Activated T-cell treated with anti-CD3 and anti-CD28 coated beads, Interleukin-2, amount 50 U/mL, for 24 hours (primary cell): ENCODE measurements around the gene NSMF.

Source experiments
- DNase-seq: peaks from one replicate; pipeline ENCODE4 v3.0.0-alpha.2; 2020
- H3K27ac Mint-ChIP-seq: 2 replicates; pipeline ENCODE4 v1.8.0; 2020; ENCODE audit warnings: mild to moderate bottlenecking, mixed read lengths
- H3K27me3 Mint-ChIP-seq: 2 replicates; pipeline ENCODE4 v1.8.0; 2020; ENCODE audit warnings: mixed read lengths
- H3K36me3 Mint-ChIP-seq: 2 replicates; pipeline ENCODE4 v1.8.0; 2020; ENCODE audit warnings: low read depth, mixed read lengths
- H3K4me1 Mint-ChIP-seq: 2 replicates; pipeline ENCODE4 v1.8.0; 2020; ENCODE audit warnings: low read depth, mixed read lengths
- H3K4me3 Mint-ChIP-seq: 2 replicates; pipeline ENCODE4 v1.8.0; 2020; ENCODE audit warnings: mild to moderate bottlenecking, moderate library complexity, mixed read lengths
- H3K9me3 Mint-ChIP-seq: 2 replicates; pipeline ENCODE4 v1.8.0; 2020; ENCODE audit warnings: mixed read lengths

Gene NSMF

GRCh38 chr9:137429974-137430722, 29.0 kb downstream of the NSMF start:
- no peak overlapping the region for H3K27ac Mint-ChIP-seq
- H3K4me3 Mint-ChIP-seq: no peak overlapping the region
- DNase-seq: no peak
- no peaks in the 10 kb centered on the region for H3K4me1 Mint-ChIP-seq
- H3K9me3 Mint-ChIP-seq: no peaks in the 10 kb centered on the region
- H3K27me3 Mint-ChIP-seq: no peaks in the 10 kb centered on the region
- no peaks in the 10 kb centered on the region for H3K36me3 Mint-ChIP-seq

- Mint-ChIP-seq H3K27me3 (no peaks in the 10 kb centered on the region), H3K27ac (no peak overlapping the region), H3K36me3 (no peaks in the 10 kb centered on the region)
Observed at GRCh38 chr9:137429546-137429890, 29.6 kb downstream of the NSMF start.

GRCh38 chr9:137428841-137429545, 30.1 kb downstream of the NSMF start:
- DNase-seq: no peak
- H3K4me3 Mint-ChIP-seq: no peak overlapping the region
- no peak overlapping the region for H3K27ac Mint-ChIP-seq
- H3K9me3 Mint-ChIP-seq: no peaks in the 10 kb centered on the region
- no peaks in the 10 kb centered on the region for H3K27me3 Mint-ChIP-seq
- H3K36me3 Mint-ChIP-seq: no peaks in the 10 kb centered on the region
- H3K4me1 Mint-ChIP-seq: no peaks in the 10 kb centered on the region

More at GRCh38 chr9:137429546-137429890, 29.6 kb downstream of the NSMF start:
- Mint-ChIP-seq H3K4me1 (no peaks in the 10 kb centered on the region), H3K4me3 (no peak overlapping the region), H3K9me3 (no peaks in the 10 kb centered on the region)
- DNase-seq: no peak

DNA sequence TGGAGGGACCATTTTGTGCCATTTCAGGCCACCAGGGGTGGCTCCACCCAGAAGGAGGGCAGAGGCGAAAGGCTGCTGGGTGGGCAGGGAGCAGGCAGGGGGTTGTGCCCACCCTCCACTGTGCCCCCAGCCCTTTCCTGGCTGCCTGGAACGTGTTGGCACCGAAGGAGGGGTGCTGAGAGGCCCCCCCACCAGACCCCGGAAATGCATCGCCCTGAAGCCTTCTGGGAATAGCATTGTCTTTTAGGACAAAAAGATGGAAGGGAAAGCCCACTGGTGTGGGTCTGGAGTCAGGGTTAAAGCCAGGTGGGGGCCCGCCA, 30.9 kb downstream of the NSMF start:
- no peak for DNase-seq
- H3K27me3 Mint-ChIP-seq: no peaks in the 10 kb centered on the region
- H3K4me1 Mint-ChIP-seq: no peaks in the 10 kb centered on the region
- H3K4me3 Mint-ChIP-seq: no peak overlapping the region
- no peak overlapping the region for H3K27ac Mint-ChIP-seq
- no peaks in the 10 kb centered on the region for H3K36me3 Mint-ChIP-seq
- H3K9me3 Mint-ChIP-seq: no peaks in the 10 kb centered on the region

GRCh38 chr9:137427454-137428310, 31.5 kb downstream of the NSMF start:
- no peak for DNase-seq
- Mint-ChIP-seq H3K36me3 (no peaks in the 10 kb centered on the region), H3K4me1 (no peaks in the 10 kb centered on the region), H3K9me3 (no peaks in the 10 kb centered on the region), H3K4me3 (no peak overlapping the region), H3K27me3 (no peaks in the 10 kb centered on the region), H3K27ac (no peak overlapping the region)

- Mint-ChIP-seq H3K4me3 (no peak overlapping the region), H3K27me3 (no peaks in the 10 kb centered on the region), H3K9me3 (no peaks in the 10 kb centered on the region), H3K27ac (no peak overlapping the region), H3K4me1 (peaks cover 11% of the 10 kb centered on the region), H3K36me3 (peaks cover 7% of the 10 kb centered on the region)
- DNase-seq: no peak
Observed at GRCh38 chr9:137426018-137426681, 33.0 kb downstream of the NSMF start.

DNA sequence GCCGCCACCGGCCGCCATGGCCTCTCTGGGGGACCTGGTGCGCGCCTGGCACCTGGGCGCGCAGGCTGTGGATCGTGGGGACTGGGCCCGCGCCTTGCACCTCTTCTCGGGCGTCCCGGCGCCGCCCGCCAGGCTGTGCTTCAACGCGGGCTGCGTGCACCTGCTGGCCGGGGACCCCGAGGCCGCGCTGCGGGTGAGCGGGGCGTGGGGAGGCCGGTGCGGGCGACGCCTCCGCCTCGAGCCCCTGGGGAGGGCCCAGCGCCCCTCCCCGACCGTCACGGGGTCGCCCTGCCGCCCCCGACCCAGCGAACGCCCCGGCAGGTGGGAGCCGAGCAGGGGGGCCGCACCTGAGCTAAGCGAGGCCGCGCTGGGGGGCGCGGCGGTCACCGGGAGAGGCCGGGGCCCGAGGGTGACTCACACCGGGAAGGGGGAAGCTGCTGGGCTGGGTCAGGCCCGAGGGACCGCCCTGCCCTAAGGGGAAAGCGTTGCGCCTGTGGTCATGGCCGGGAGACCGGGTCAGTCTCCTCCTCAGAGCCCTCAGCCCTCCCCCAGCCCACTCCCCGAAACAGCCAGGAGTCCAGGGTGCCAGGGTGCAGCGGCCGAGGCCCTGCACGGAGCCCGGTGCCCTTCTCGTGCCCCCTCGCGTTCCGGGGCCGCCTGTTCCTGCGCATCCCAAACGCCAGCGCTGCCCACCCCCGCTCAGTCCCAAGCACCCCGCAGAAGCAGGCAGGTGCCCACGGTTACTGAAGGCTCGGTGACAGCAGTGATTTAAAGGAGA, 35.4 kb downstream of the NSMF start:
- H3K4me3 Mint-ChIP-seq: peak overlapping the region; percentile 53
- no peaks in the 10 kb centered on the region for H3K27me3 Mint-ChIP-seq
- no peak overlapping the region for H3K27ac Mint-ChIP-seq
- no peak for DNase-seq
- no peaks in the 10 kb centered on the region for H3K9me3 Mint-ChIP-seq
- H3K36me3 Mint-ChIP-seq: peaks cover 14% of the 10 kb centered on the region
- H3K4me1 Mint-ChIP-seq: peaks cover 18% of the 10 kb centered on the region

DNA sequence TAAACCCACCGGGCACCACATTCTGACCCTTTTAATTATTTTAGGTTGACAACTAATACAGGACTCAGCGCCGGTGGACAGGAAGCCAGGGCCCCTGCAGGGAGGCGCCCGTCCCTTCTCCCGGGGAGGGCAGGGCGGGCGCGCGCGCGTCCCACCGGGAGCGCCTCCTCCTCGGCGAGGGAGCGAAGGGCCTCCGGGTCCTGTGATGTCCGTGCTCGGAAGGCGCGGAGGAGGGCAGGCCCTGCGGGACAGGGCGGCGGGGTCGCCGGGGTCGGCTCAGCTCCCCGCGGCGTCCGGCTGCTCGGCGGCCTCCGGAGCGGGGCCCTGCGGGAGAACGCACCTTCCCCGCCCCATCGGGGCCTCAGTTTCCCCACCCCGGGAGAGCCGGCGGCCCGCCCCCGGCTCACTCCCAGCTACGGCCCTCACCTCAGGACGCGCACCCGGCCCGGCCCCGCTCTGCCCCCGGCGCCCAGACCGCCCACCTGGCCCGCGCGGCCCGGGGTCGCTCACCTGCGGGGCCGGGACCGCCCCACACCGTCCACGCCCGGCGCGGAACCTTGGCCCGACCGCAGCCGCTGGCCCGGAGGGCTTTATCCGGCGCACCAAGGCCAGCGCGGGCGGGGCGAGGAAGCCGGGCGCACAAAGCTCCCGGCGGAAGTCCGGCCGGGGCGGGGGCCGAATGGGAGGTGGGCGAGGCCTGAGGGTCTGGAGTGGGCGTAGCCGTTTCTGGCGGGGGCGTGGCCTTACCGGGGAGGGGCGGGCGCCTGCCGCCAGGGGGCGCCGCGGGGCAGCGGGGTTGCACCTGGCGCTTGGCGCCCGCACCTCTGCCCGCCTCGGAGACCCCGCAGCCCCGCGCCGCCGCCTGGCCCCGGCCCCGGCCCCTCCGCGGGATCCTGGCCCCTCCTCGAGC, 36.3 kb downstream of the NSMF start, which contains the start of the genes EXD3 and NOXA1:
Gene EXD3 (minus strand): TSS at position 559 of the 910 bp plus-strand sequence. CDS start 27,805 bp downstream, outside the sequence.
Gene NOXA1 (plus strand): TSS at position 790 of the 910 bp plus-strand sequence. CDS start 137 bp downstream, outside the sequence.
- no peaks in the 10 kb centered on the region for H3K27me3 Mint-ChIP-seq
- peaks cover 19% of the 10 kb centered on the region for H3K4me1 Mint-ChIP-seq
- peak within 1 kb of the TSS; percentile 86 for H3K4me3 Mint-ChIP-seq
- peak; percentile 98 for DNase-seq
- H3K27ac Mint-ChIP-seq: peak within 1 kb of the TSS; percentile 70
- H3K36me3 Mint-ChIP-seq: peaks cover 14% of the 10 kb centered on the region
- no peaks in the 10 kb centered on the region for H3K9me3 Mint-ChIP-seq

GRCh38 chr9:137421838-137422603, 37.1 kb downstream of the NSMF start:
- Mint-ChIP-seq H3K4me3 (peak overlapping the region; percentile 86), H3K4me1 (peaks cover 19% of the 10 kb centered on the region), H3K9me3 (no peaks in the 10 kb centered on the region), H3K27me3 (no peaks in the 10 kb centered on the region), H3K27ac (peak overlapping the region; percentile 70), H3K36me3 (peaks cover 14% of the 10 kb centered on the region)
- DNase-seq: no peak

DNA sequence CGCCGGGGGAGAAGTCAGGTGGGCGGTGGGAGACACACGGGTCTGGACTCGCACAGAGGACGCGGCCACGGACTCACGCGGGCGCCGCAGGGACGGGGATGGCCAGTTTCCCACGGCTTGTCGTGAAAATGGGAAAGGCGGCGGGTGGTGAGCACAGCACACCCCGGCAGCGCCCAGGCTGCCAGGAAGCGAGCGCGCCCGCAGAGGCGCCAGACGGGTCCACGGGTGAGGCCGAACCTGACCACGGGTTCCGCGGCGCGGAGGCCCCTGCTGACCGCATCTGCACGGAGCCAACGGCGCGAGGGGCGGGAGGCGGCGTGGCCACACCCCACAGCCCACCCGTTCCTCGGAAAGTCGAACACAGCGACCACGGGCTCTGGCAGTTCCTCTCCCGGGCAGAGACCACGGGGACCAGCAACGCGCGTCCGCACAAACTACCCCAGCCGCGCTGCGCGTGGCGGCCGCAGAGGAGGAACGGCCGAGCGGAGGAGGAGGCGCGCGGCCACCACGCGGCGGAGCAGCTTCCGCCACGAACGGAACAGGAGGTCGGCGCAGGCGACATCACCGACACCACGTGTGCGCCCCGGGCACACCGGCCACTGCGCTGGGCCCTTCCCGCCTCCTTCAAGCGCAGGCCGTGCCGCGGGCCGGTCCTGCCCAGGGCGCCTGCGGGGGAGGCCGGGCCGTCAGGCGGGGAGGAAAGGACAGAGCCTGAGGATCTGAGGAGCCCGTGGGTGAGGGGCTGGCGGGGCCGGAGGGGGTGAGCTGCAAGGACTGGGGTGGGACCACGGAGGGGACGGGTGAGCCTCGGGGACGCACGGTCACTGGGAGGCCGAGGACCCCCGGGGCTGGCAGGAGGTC, 41.7 kb downstream of the NSMF start:
- H3K4me3 Mint-ChIP-seq: peak overlapping the region; percentile 76
- peak; percentile 59 for DNase-seq
- H3K27ac Mint-ChIP-seq: peak overlapping the region; percentile 77
- no peaks in the 10 kb centered on the region for H3K27me3 Mint-ChIP-seq
- no peaks in the 10 kb centered on the region for H3K9me3 Mint-ChIP-seq
- peaks cover 22% of the 10 kb centered on the region for H3K4me1 Mint-ChIP-seq
- peaks cover 13% of the 10 kb centered on the region for H3K36me3 Mint-ChIP-seq

DNA sequence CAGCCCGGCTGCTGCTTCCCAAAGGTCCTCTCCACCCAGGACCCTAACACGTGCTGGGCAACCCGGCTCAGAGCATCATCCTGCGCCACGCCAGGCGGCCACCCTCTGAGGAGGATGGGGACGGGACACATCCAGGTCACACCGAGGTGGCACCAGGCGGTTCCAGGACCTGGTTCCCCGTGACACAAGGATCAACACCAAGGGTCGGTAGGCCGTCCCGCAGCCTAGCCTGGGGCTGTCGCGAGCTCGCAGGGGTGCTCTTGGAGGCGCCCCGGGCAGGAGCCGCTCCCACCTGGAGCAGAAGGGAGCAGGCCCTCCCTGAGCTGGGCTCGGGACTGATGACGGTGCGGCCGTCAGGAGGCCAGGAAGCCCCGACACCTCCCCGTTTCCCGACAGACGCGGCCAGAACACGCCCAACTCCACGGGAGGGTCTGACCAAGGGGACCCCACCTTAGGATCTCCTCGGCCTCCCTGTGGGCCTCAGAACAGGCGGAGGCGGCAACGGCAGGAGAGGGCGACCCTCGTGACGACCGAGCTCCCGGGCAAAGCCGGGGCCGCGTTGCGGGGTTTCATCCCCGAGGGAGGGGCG, 42.5 kb downstream of the NSMF start:
- Mint-ChIP-seq H3K9me3 (no peaks in the 10 kb centered on the region), H3K4me3 (peak overlapping the region; percentile 76)

More for the DNA sequence above, 42.5 kb downstream of the NSMF start:
- H3K36me3 Mint-ChIP-seq: peaks cover 7% of the 10 kb centered on the region
- H3K27me3 Mint-ChIP-seq: no peaks in the 10 kb centered on the region
- H3K27ac Mint-ChIP-seq: no peak overlapping the region
- DNase-seq: no peak
- peaks cover 18% of the 10 kb centered on the region for H3K4me1 Mint-ChIP-seq
